ENCODE data around the gene EEF1AKMT3. TPM values are rescaled to one million over a fixed set of nuclear protein-coding genes. Genes with fewer than 3 reads are reported as not detected.

Gene EEF1AKMT3
- total RNA-seq, 2 donors from 2014 or later: 3.4 to 4.8 TPM

DNA sequence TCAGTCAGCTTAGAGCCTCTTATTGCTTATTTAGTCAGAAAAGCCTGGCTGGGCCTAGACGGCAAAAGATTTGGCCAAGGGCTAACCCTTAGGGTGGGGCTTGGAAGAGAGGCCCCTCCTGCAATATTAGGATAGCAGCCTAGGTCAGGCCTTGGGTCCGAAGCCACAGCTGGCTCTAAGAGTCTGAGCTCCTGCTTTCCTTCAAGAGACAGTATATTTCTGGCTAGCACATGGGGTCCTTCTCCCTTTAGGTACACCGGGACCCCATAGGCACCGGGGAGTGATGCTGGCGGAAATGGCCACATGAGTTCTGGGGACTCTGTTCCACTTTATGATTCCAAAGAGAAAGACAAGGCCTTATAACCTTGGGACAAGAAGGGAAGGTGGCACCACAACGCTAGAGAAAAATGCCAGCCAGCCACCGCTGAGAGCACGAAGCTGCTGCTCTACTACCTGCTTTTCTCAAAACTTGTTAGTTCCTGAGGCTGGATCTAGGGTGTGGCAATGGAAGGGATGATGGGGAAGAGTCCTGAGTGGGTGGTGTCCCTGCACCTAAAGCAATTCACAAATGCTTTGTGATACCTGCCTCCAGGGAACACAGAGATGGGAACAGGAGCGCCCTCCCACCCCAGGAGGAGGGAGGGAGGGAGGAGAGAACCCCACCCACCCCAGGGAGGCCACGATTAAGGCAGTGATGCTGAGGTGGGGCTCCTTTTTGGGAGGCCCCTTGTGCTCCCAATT lies 49.2 kb downstream of the EEF1AKMT3 start:
- H3K4me3 ChIP-seq: no peak overlapping the region
- intact Hi-C loops (cut with DNase I): no loop called here
- H3K36me3 ChIP-seq: peaks cover 46% of the 10 kb centered on the region
- H3K9ac ChIP-seq (ENCODE audit: low read depth in 2 of 2, low read length in 2 of 2): no peak overlapping the region
- H3K9me3 ChIP-seq: no peaks in the 10 kb centered on the region
- no peak overlapping the region for H3K27ac ChIP-seq
- TF ChIP-seq, protein P1, sequence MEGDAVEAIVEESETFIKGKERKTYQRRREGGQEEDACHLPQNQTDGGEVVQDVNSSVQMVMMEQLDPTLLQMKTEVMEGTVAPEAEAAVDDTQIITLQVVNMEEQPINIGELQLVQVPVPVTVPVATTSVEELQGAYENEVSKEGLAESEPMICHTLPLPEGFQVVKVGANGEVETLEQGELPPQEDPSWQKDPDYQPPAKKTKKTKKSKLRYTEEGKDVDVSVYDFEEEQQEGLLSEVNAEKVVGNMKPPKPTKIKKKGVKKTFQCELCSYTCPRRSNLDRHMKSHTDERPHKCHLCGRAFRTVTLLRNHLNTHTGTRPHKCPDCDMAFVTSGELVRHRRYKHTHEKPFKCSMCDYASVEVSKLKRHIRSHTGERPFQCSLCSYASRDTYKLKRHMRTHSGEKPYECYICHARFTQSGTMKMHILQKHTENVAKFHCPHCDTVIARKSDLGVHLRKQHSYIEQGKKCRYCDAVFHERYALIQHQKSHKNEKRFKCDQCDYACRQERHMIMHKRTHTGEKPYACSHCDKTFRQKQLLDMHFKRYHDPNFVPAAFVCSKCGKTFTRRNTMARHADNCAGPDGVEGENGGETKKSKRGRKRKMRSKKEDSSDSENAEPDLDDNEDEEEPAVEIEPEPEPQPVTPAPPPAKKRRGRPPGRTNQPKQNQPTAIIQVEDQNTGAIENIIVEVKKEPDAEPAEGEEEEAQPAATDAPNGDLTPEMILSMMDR (IDR thresholded peaks at IDR 0.05): no peak
- no peak for DNase-seq
- peaks cover 10% of the 10 kb centered on the region for H3K4me1 ChIP-seq
- H3K27me3 ChIP-seq: no peaks in the 10 kb centered on the region

DNA sequence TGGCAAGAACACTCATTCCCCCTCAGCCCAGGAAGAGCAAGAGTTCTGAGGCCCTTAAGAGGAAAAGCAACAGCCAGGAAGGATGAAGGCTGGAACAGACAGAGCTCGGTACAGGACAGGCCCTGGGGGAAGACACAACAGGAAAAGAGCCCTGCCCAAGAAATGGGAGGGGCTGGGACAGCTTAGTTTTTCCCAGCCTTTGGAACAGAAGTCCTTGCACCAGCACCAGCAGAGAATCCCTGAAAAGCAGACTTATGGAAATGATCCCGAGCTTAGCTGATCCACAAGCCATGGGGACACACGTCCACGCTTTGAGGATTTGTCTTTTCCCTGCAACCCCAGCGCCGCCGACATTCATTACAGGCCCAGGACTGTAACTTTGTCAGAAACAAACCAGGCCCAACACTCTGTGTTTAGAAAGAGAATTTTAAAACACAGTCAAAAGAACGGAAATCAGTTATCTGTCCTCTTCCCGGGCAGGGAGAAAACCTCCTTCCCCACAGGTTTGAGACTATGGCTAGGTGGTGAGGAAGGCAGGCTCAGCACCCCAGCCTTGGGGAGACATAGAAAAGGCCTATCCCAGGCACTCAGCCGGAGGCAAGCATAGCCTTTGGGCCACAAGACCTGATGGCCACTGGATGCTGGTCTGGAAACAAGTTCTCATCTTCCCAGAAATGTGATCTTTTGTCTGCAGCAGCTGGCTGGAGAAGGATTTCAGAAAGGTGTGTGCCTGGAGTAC lies 50.1 kb downstream of the EEF1AKMT3 start:
- peaks cover 56% of the 10 kb centered on the region for H3K36me3 ChIP-seq
- H3K4me3 ChIP-seq: no peak overlapping the region
- no peak overlapping the region for H3K9ac ChIP-seq (ENCODE audit: low read depth in 2 of 2, low read length in 2 of 2)
- no peaks in the 10 kb centered on the region for H3K9me3 ChIP-seq
- TF ChIP-seq, protein P1 (IDR thresholded peaks at IDR 0.05): no peak
- H3K4me1 ChIP-seq: peaks cover 4% of the 10 kb centered on the region
- intact Hi-C loops (cut with DNase I): no loop called here
- DNase-seq: no peak
- no peak overlapping the region for H3K27ac ChIP-seq
- H3K27me3 ChIP-seq: no peaks in the 10 kb centered on the region

DNA sequence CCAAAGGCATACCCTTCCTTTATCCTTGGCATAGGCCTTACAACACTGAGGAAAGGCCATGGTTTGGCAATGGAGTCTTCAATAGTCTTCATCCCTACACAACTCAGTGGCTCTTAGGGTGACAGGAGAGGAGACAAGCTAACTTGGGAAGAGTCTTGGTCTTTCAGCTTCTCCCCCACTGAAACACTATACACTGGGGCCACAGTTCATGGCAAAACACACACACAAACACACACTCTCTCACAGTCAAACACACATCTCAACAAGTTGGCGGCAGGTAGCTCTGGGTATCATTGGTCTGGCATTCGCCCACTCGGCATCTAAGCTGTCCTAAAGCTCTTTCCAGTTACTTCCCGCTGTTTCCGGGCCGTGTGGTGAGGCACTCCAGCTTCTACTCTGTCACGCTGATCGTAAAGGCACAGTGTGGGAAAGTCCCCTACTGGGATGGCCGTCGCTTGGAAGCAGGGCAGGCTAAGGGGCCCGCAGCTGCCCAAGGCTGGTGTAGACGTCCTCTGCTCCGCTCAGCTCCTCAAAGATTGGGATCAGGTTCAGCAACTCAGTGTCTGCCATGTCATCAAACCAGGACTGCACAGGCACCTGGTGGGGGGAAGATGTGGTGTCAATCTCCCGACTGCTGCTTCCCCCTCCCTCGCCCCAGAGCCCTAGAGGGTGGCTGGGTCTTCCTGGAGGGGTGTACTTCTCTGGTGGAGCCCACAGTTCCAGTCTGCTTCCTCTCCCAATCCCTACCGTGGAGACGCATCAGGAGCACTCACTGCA lies 50.9 kb downstream of the EEF1AKMT3 start:
- no peak for DNase-seq
- H3K4me3 ChIP-seq: no peak overlapping the region
- no peaks in the 10 kb centered on the region for H3K27me3 ChIP-seq
- no peak overlapping the region for H3K27ac ChIP-seq
- no peaks in the 10 kb centered on the region for H3K4me1 ChIP-seq
- H3K9ac ChIP-seq (ENCODE audit: low read depth in 2 of 2, low read length in 2 of 2): no peak overlapping the region
- intact Hi-C loops (cut with DNase I): no loop called here
- TF ChIP-seq, protein P1 (IDR thresholded peaks at IDR 0.05): no peak
- H3K36me3 ChIP-seq: peaks cover 58% of the 10 kb centered on the region
- no peaks in the 10 kb centered on the region for H3K9me3 ChIP-seq

DNA sequence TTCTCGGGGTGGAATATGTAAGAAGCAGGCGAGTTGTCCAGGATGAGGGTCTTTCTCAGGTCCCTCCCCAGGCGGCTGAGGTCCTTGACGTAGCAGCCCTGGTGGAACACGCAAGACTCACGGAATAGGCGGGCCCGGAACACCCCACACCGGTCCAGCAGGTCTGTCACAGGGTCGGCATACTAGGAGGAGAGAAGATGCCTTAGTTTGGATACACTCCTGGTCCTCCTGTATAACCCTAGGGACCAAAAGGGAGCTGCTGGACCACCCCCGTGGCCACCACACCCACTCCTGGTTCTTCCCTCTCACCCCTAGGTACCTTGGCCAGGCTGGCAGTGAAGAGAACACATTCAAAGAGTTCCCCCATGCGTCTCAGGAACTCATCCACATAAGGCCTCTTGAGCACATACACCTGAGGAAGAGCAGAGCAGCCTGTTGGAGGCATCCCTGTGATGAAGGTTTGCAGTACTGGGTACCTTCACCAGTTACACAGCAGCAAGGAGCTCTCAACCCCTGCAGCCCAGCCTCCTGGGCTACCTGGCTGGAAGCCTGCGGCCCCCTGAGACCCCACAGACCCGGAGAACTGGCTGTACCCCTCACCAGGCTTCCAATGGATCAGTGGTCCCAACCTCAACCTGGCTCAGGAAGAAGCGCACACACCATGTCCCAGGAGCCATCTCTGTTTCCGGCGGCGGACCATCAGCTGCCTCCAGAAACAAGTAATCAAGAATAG lies 51.7 kb downstream of the EEF1AKMT3 start:
- Histone ChIP-seq H3K4me1 (no peaks in the 10 kb centered on the region), H3K4me3 (no peak overlapping the region), H3K9ac (ENCODE audit: low read depth in 2 of 2, low read length in 2 of 2) (no peak overlapping the region), H3K27ac (no peak overlapping the region), H3K36me3 (peaks cover 61% of the 10 kb centered on the region), H3K27me3 (no peaks in the 10 kb centered on the region), H3K9me3 (no peaks in the 10 kb centered on the region)
- TF ChIP-seq, protein P1 (IDR thresholded peaks at IDR 0.05): no peak
- no peak for DNase-seq
- intact Hi-C loops (cut with DNase I): no loop called here

DNA sequence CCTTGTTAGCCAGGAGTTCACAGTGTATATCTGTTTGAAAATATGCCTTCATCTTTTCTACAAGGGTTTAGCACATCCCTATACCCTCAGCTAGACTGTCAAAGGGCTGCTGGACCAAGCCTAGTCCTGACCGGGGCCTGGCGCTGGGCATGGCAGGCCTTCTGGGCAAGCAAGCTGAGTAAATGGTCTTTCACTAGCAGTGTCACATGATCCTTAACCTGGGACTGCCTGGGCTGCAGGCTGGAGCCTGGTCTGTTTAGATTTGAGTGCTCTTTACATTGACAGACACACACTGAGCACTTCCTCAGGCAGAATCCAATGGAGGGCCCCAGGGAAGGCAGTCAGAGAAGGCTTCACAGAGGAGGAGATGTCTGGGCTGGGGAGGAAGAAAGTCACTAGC lies 53.0 kb downstream of the EEF1AKMT3 start:
- TF ChIP-seq, protein P1 (IDR thresholded peaks at IDR 0.05): no peak
- intact Hi-C loops (cut with DNase I): no loop called here
- DNase-seq: no peak

More for the DNA sequence above, 53.0 kb downstream of the EEF1AKMT3 start:
- H3K9ac ChIP-seq (ENCODE audit: low read depth in 2 of 2, low read length in 2 of 2): no peak overlapping the region
- H3K4me1 ChIP-seq: no peaks in the 10 kb centered on the region
- H3K27ac ChIP-seq: no peak overlapping the region
- H3K4me3 ChIP-seq: no peak overlapping the region
- no peaks in the 10 kb centered on the region for H3K27me3 ChIP-seq
- H3K36me3 ChIP-seq: peaks cover 64% of the 10 kb centered on the region
- no peaks in the 10 kb centered on the region for H3K9me3 ChIP-seq

Data from colonic mucosa (tissue), 4 donors.